Fibroblast of lung (primary cell): Measurements from ENCODE around the gene SLC5A10.
A peak's percentile ranks its signal among the peaks of the same experiment; 100 is the strongest.

Source experiments
- EZH2 ChIP-seq: IDR thresholded peaks from 2 replicates; pipeline ENCODE4 v1.5.1; 2012; ENCODE audit warnings: low read length, control low read depth, mild to moderate bottlenecking; ENCODE audit errors: missing control alignments
- TF ChIP-seq, protein P1 (sequence below), 2 donors: IDR thresholded peaks in 1 of 2; conservative IDR thresholded peaks in 1 of 2; 1 replicate in 1 of 2; 2 replicates in 1 of 2; pipeline ENCODE4 v1.5.1; 2011 to 2012; ENCODE audit warnings: low read length in 2 of 2, control low read depth in 1 of 2, inconsistent platforms in 1 of 2, low read depth in 1 of 2, mild to moderate bottlenecking in 1 of 2

DNA sequence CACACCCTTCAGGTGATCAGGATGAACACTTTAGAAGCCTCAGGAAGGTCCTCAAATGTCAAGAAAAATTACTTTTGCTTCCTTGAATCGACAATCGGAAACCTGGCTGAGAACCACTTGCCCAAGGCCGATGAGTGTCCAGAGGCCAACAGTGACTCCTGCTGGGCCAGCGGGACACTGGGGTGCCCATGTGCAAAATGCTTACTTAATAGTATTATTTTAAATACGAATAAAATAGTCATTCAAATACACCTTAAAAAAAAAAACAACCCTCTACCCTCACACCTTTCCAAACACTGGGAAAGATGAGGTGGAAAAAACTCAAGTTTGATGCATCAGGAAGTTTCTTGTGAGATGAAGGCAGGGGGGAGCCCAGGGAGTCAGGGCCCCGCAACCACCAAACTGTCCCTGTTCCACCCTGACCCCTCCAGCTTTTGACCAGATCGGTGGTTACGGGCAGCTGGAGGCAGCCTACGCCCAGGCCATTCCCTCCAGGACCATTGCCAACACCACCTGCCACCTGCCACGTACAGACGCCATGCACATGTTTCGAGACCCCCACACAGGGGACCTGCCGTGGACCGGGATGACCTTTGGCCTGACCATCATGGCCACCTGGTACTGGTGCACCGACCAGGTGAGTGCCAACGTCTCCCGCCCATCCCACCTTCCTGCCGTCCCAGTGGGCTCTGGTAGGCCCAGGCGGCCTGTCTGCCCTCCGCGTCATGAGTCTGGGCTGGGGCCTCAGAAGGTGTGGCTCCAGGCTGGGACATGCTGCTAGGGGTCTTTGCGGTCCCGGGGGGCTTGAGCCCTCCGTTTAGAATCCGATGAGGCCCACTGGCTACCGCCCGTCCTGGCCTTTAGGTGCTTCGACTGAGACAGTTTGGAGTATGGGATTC, 18.9 kb downstream of the SLC5A10 start:
- TF ChIP-seq, protein P1, sequence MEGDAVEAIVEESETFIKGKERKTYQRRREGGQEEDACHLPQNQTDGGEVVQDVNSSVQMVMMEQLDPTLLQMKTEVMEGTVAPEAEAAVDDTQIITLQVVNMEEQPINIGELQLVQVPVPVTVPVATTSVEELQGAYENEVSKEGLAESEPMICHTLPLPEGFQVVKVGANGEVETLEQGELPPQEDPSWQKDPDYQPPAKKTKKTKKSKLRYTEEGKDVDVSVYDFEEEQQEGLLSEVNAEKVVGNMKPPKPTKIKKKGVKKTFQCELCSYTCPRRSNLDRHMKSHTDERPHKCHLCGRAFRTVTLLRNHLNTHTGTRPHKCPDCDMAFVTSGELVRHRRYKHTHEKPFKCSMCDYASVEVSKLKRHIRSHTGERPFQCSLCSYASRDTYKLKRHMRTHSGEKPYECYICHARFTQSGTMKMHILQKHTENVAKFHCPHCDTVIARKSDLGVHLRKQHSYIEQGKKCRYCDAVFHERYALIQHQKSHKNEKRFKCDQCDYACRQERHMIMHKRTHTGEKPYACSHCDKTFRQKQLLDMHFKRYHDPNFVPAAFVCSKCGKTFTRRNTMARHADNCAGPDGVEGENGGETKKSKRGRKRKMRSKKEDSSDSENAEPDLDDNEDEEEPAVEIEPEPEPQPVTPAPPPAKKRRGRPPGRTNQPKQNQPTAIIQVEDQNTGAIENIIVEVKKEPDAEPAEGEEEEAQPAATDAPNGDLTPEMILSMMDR (conservative IDR thresholded peaks at IDR 0.05 in 1 of 2, IDR thresholded peaks at IDR 0.05 in 1 of 2; ENCODE audit: low read depth in 1 of 2, low read length in 2 of 2), result peak in 1 of 2 donors; percentile 4
- no peak for TF ChIP-seq EZH2
